GM21723 (cell line): ENCODE data around the gene STX8.
"Not testable (repeated sequence)": the region's sequence is repeated elsewhere in the genome, so short reads cannot be mapped to it uniquely, and the experiment has no call there.

ENCODE experiments used
- ATAC-seq: cut with Tn5 transposase; IDR thresholded peaks from one replicate; pipeline ENCODE4 v1.9.1; 2021; ENCODE audit warnings: mild to moderate bottlenecking, moderate library complexity; ENCODE audit not compliant: unreplicated experiment

The STX8 gene, protein sequence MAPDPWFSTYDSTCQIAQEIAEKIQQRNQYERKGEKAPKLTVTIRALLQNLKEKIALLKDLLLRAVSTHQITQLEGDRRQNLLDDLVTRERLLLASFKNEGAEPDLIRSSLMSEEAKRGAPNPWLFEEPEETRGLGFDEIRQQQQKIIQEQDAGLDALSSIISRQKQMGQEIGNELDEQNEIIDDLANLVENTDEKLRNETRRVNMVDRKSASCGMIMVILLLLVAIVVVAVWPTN

DNA sequence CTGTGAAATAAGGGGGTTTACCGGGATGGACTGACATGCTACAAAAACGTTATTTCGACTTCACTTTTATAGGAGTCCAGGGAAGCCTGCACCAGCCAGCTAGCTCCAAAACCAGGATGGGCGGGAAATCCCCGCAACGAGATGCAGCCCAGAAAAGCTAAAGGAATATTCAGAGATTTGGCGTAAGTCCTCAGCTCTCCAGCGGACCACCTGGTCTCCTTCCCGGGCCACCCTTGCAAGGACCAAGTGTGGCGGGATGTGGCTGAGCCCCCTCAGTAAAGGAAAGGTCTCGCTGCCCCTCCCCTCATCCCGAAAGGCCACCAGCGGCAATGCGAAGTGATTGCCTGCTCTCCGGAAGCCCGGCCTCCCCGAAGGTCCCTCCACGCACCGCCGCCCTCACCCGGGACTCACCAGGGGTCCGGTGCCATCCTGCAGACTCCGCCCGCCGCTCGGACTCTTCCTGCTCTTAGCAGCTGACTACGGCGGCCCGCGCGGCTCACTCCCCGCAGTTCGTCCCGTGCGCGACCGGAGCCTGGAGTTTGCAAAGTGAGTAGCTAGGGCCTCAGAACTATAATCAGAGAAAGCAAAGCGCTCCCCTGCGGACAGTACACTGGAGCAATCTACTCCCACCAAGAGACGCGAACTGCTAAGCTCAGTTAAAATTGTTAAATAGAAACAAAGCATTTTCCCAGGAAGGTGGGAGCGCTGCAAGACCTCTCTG lies at the start of gene STX8:
TSS of gene STX8 (minus strand) at position 440 of the 721 bp plus-strand sequence. CDS start at position 428, 12 bp downstream.
- peak; percentile 85 for ATAC-seq

DNA sequence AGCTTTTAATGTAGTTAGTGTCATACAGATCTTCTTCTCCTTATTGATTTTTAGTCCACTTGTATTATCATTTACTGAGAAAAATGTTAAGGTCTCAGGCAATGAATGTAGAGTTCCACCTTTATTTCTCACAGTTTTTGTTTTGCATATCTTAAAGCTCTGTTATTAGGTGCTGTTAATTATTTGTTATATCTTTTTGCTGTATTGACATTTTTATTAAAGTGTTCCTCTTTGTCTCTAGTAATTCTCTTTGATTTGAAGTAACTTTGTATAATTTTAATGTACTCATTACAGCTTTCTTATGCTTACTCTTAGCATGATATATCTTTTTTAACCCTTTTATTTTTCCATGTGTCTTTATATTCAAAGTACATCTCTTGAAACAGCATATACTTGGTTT lies 47.3 kb upstream of the STX8 start:
- no peak for ATAC-seq

DNA sequence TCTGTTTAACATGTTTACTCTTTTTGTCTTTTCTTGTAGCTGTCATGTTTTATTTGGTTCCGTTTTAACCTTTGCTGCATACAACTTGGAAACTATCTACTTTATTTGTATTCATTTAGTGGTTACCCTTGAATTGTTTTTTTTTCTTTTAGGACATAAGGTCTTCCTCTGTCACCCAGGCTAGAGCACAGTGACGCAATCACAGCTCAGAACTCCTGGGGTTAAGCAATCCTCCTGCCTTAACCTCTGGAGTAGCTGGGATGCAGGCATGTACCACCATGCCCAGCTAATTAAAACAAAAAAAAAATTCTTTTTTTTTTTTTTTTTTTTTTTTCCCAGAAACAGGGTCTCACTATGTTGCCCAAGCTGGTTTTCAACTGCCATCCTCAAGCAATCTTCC lies 39.9 kb upstream of the STX8 start:
- no peak for ATAC-seq

DNA sequence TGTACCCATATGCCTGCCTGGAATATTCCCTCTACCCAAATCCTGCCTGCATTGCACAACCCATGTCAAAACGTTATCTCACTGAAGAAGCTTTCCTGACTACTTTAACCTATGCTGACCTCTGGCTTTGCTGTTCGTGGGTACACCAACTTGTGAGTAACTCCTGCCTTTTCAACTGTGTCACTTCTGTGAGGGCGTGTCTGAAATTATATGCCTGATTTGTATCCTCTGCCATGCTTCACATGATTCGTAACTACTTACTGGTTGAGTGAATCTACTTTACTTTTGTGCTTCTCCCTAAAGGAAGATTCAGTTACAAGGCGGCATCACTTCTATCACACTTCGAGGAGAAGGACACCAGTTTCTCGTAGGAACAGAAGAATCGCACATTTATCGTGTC lies 36.4 kb upstream of the STX8 start:
- ATAC-seq: no peak

DNA sequence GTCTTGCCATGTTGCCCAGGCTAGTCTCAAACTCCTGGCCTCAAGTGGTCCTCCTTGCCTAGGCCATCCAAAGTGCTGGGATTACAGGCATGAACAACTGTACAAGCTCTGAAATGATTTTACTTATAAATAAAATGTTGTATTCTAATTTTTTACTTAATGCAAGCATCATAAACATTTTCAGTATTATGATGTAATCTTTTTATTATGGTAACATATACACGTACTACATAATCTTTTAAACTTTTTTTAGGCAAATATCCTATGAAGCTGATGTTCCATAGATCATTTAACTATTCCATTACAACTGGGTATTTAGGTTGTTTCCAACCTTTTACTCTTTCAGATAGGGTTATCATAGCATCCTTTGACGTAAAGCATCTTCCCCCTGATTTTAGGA lies 35.9 kb upstream of the STX8 start:
- no peak for ATAC-seq

DNA sequence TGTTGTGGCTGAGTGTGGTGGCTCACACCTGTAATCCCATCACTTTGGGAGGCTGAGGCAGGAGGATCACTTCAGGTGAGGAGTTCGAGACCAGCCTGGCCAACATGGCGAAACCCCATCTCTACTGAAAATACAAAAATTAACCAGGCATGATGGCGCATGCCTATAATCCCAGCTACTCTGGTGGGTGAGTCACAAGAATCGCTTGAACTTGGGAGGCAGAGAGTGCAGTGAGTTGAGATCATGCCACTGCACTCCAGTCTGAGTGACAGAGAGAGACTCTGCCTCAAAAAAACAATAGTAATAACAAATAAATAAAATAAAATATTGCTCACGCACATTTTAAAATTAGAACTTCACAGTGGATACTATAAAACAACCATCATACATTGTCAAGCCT lies 31.4 kb upstream of the STX8 start:
- not testable (repeated sequence) for ATAC-seq

DNA sequence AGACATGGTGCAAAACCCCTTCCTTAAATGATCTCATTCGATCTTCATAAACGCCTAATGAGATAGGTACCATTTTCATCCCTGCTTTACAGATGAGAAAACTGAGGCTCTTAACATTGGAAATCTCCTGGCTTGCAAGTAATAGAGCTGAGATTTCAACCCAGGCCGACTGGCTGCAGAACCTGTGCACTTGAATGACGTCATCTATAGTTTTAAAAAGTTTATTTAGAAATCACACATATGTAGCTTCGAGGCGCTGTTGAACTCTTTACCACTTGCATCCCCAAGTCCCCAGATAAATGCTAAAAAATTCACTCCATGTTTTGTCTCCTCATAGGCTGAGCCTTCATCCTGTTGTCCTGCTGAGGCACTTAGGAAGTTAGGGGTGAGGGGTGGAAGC lies 30.8 kb upstream of the STX8 start:
- ATAC-seq: no peak

DNA sequence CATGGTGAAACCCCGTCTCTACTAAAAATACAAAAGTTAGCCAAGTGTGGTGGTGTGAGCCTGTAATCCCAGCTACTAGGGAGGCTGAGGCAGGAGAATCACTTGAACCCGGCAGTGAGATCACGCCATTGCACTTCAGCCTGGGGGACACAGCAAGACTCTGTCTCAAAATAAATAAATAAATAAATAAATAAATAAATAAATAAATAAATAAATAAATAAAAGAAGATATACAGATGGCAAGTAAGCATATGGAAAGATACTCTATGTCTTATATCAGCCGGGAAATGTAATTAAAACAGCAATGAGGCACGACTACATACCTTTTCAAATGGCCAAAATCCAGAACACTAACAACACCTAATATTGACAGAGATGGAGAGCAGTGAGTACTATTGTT lies 29.0 kb upstream of the STX8 start:
- not testable (repeated sequence) for ATAC-seq

DNA sequence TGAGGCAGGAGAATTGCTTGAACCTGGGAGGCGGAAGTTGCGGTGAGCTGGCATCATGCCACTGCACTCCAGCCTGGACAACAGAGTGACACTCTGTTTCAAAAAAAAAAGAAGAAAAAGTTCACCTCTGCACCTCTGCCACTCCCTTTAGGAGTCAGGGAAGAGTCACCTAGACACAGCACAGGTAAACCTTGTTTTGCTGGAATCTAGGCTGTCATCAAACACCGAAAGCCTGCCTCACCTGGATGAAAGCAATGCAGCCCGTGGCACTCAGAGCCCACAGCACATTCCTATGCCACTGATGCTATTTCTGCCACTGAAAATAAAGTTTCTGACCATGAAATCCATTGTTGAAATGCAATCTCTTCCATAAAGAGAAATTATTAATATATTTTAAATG lies 23.0 kb upstream of the STX8 start:
- no peak for ATAC-seq

DNA sequence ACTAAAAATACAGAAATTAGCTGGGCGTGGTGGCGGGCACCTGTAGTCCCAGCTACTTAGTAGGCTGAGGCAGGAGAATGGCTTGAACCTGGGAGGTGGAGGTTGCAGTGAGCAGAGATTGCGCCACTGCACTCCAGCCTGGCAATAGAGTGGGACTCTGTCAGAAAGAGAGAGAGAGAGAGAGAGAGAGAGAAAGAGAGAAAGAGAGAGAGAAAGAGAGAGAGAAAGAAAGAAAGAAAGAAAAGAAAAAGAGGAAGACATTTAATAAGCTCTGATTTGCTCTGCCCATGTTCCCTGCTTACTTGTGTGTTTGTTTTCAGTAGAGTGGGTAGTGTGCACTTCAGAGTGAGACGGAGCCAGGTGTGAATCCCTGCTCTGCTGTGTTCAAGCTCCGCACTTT lies 22.0 kb upstream of the STX8 start:
- ATAC-seq: not testable (repeated sequence)

DNA sequence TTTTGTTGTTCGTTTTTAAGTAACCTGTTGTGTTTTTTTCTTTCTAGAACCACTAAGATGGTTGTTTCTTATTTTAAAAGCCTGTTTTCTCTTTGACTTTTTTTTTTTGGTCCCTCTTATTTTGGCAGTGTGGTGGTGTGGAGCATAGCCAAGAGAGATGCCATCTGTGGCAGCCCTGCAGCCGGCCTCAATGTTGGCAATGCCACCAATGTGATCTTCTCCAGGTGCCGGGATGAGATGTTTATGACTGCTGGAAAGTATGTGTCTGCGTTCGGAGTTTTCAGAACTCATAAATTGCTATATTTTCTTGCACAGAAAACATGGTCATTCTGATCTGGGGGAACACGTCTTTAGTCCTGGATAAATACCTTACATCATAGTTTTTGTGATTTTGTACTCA lies 18.4 kb upstream of the STX8 start:
- no peak for ATAC-seq

DNA sequence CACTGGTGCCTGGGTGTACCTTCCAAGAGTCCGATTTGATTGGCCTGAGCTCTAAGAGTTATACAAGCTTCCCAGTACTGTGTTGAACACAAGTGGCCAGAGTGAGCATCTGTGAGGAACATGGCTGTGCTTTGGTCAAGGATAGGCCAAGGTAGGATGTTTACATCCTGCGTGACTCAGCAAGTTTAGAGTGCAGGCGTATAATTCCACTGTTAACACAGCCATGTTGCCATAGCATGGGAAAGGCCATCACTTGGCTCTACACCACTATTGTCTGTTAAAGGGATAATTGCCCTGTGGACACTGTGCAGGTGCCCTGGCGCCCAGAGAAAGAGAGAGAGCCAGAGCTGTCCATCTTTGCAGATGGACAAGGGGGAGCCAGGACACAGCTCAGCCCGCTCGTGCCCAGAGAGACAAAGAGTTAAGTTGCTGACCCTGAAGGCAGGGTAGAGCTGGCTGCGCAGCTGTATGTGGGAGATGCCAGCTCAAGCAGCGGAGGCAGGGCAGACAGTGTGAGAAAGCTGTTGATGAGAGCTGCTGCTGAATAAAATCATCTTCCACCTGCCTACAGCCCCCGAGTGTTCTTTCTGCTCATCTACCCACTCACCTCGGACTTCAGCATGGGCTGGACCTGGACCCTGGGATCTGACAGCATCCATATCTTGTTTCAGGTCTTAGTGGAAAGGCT lies 12.5 kb upstream of the STX8 start:
- no peak for ATAC-seq

DNA sequence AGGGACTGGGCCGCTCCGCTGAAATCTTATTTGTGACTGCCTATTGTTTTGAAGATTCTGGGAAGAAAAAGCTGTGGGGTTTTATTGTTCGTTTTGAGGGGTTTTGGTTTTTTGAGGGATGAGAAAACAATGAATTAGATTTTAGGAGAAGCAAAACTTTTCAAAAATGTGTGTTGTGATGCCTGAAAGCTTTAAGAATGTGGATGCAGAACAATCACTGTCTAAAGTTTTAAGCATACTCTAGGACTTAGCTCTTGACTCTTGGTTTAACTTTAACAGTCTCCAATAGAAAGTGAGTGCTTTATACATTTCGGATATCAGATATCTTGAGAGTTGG lies 1.7 kb upstream of the STX8 start:
- ATAC-seq: no peak

DNA sequence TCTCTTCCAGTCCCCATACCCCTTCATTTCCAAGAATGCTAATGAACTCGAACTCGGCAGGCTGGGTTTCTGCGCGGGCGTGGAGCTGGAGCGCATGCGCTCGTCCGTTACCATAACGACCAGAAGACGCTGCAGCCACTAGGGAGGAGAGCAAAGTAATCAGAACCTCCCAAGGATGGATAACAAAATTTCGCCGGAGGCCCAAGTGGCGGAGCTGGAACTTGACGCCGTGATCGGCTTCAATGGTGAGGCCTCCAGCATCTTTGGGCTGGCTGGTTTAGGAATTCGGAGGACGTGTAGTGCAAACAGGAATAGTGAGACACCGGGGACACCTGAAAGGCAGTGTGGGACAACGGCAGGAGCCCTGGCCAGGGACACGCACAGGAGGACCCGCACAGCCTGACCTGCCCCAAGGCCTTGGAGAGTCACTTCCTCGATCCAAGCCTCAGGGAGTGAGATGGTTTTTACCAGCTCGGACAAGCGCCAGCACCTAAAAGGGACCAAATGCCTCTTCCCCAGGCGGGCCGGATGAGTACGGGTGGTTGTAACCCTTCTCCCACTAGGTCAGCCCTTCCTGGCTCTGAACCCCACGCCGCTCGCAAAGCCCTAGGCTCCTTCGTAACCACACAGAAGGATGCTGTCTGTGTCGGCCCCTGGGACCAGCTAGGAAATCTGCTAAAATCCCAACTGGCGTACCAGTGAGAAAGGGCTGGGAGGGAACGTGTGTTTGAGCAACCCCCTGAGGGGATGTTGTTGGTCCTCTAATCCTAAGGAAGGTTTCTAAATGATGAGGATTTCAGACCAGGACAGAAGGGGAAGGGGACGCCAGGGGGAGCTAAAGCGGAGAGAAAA lies 1.1 kb upstream of the STX8 start, which contains the start of gene CFAP52:
TSS of gene CFAP52 (plus strand) at position 122 of the 852 bp plus-strand sequence. CDS start at position 176, 54 bp downstream.
- ATAC-seq: peak; percentile 32

DNA sequence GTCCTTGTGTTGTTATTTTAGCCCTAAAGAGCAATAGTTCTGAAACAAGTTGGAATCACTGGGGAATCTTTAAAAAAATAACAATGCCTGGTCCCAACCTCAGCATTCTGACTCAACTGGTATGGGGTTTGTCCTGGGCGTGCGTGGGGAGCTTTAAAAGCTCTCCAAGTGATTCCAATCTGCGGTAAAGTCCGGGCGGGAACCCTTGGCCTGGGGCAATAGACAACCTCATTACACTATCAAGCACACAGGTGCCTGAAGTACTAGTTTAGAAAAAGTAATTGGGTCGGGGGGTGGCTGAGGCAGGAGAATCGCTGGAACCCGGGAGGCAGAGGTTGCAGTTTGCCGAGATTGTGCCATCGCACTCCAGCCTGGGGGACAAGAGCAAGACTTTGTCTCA lies 4.4 kb downstream of the STX8 start:
- no peak for ATAC-seq

DNA sequence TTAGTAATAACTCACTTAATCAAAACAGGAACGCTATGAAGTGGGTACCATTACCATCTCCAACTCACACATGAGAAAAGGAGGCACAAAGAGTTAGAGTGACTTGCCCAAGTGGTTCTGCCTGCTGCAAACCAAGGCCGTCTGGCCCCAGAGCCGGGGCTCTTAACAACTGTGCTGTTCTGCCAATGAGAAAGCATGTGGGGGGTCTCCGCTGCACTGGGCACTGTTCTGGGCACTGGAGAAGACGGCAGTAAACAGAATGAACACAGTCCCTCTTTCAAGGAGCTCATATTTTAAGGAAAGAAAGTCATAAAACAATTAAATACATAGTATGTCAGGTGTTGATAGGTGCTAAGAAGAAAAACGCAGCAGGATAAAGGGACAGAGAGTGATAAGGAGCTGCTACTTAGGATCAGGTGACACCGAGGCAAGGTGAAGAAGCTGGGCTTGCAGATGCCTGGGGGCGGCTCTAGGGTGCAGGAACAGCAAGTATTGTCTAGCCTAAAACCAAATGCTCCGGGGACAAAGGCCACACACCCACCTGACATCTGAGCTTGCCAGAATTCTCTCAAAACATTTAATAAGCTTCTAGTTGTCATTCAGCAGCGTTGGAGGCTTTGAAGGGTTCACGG lies 6.5 kb downstream of the STX8 start:
- no peak for ATAC-seq

DNA sequence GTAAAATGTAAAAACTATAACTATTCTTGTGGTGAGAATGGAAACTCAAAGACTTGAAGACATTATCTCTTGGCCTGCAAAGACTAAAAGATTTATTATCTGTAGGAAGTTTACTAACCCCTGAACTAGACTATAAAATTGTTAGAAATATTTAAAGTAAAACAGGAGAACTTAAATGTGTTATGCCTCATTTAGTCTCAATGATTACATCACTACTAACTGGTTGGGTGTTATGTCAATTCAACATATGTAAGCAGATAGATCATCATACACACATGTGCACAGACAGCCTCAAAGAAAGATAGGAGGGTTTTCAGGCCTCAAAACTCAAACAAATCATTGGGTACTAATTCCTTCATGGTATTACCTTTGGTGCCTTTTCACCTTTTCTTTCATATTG lies 7.6 kb downstream of the STX8 start:
- ATAC-seq: no peak

DNA sequence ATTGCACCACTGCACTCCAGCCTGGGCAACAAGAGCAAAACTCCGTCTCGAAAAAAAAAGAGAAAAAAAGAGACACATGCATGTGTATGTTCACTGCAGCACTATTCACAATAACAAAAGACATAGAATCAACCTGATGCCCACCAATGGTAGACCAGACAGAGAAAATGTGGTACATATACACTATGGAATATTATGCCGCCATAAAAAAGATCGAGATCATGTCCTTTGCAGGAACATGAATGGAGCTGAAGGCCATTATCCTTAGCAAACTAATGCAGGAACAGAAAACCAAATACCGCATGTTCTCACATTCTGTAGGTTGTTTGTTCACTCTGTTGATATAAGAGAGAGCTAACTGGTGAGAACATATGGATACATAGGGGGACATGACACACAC lies 8.9 kb downstream of the STX8 start:
- not testable (repeated sequence) for ATAC-seq

DNA sequence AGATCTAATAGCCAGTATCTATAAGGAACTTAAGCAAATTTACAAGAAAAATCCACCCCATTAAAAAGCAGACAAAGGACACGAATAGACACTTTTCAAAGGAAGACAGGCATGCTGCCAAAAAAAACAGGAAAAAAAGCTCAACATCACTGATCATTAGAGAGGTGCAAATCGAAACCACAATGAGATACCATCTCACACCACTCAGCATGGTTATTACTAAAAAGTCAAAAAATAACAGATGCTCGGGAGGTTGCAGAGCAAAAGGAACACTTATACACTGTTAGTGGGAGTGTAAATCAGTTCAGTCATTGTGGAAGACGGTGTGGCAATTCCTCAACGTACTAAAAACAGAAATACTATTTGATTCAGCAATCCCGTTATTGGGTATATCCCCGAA lies 9.6 kb downstream of the STX8 start:
- ATAC-seq: no peak

DNA sequence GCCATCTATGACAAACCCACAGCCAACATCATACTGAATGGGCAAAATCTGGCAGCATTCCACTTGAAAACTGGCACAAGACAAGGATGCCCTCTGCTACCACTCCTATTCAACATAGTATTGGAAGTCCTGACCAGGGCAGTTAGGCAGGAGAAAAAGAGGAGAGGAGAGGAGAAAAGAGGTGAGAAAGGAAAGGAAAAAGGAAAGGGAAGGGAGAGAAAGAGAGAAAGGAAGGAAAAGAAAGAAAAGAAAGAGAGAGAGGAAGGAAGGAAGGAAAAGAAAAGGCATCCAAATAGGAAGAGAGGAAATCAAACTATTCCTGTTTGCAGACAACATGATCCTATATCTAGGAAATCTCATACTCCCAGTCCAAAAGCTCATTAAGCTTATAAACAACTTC lies 11.5 kb downstream of the STX8 start:
- ATAC-seq: no peak

DNA sequence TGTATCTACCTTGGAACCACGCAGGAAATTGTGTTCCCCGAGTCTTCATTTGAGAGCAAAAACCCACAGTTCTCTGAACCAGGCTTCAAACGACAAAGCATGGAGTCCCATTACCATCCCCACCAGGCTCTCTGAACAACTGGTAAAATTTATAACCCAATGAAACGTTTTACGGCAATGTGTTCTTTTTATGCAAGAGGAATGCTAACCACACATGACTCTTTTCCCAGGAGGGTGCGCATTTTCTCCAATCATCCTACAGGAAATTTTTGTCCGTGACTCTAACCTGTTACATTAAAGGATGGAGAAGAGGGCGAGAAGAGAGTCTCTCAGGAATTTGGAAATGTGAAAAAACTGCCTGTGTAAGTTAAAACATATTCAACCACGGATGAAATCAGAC lies 17.8 kb downstream of the STX8 start:
- ATAC-seq: no peak
